GM12878 (cell line): Measurements from ENCODE around the gene TRIM37.

Experiments used
- CREM ChIP-seq: IDR thresholded peaks from 2 replicates; pipeline ENCODE4 v1.6.1; 2014; ENCODE audit warnings: antibody characterized with exemption, low read depth
- IRF5 ChIP-seq: fragments of 450-650 bp; IDR thresholded peaks from 2 replicates; pipeline ENCODE4 v1.6.1; 2017; ENCODE audit warnings: borderline replicate concordance
- JUND ChIP-seq: IDR thresholded peaks from 2 replicates; pipeline ENCODE4 v1.6.1; 2012; ENCODE audit warnings: low read depth, mild to moderate bottlenecking, low read length, improper control_type of control experiment, moderate library complexity
- MAX ChIP-seq: IDR thresholded peaks from 2 replicates; pipeline ENCODE4 v1.6.1; 2012; ENCODE audit warnings: low read depth, low read length, improper control_type of control experiment
- NFIC ChIP-seq: IDR thresholded peaks from 2 replicates; pipeline ENCODE4 v1.6.1; 2012; ENCODE audit warnings: low read depth, mild to moderate bottlenecking, inconsistent platforms, low read length, moderate library complexity
- POLR2A ChIP-seq: IDR thresholded peaks from 2 replicates; pipeline ENCODE4 v1.6.1; 2011; ENCODE audit warnings: low read depth, mild to moderate bottlenecking, low read length
- POLR2AphosphoS2 ChIP-seq: IDR thresholded peaks from 2 replicates; pipeline ENCODE4 v1.6.1; 2011; ENCODE audit warnings: low read depth, mild to moderate bottlenecking, low read length, improper control_type of control experiment, moderate library complexity
- RFX5 ChIP-seq: IDR thresholded peaks from 2 replicates; pipeline ENCODE4 v1.6.1; 2011; ENCODE audit warnings: low read depth, low read length, improper control_type of control experiment
- STAT3 ChIP-seq: IDR thresholded peaks from 2 replicates; pipeline ENCODE4 v1.6.1; 2011; ENCODE audit warnings: low read depth, low read length, improper control_type of control experiment
- TAF1 ChIP-seq: IDR thresholded peaks from 2 replicates; pipeline ENCODE4 v1.6.1; 2011; ENCODE audit warnings: mild to moderate bottlenecking, low read depth, low read length, borderline replicate concordance
- ZZZ3 ChIP-seq: IDR thresholded peaks from 2 replicates; pipeline ENCODE4 v1.6.1; 2011; ENCODE audit warnings: low read depth; ENCODE audit not compliant: control insufficient read depth, insufficient read length
- TF ChIP-seq, protein P1 (sequence below), 3 experiments: IDR thresholded peaks in 2 of 3; conservative IDR thresholded peaks in 1 of 3; 2 replicates each; pipeline ENCODE4 v1.5.1; 2011; ENCODE audit warnings: low read depth in 3 of 3, low read length in 3 of 3, mild to moderate bottlenecking in 3 of 3, control low read depth in 2 of 3, moderate library complexity in 2 of 3, inconsistent platforms in 1 of 3, mixed read lengths in 1 of 3; ENCODE audit not compliant: control insufficient read depth in 2 of 3, insufficient read depth in 1 of 3; ENCODE audit errors: extremely low read depth in 1 of 3

DNA sequence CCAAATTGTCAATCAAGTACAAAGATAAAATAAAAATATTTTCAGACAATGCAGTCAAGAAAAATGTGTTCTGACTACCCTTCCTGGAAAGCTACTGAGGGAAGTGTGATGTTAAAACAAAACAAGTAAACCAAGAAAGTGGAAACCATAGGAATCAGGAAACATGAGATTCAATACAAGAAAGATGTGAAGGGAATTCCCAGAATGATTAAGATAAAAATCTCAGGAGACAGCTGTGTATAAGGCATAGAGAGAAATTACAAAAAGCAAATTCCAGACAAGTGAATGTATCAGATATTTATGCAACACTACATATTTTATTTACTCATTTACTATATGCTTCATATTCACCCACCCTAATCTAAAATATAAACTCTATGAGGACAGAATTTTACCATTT is 32.2 kb downstream of the TRIM37 start:
- no peak for TF ChIP-seq STAT3
- no peak for TF ChIP-seq JUND
- TF ChIP-seq NFIC: no peak
- TF ChIP-seq, protein P1, sequence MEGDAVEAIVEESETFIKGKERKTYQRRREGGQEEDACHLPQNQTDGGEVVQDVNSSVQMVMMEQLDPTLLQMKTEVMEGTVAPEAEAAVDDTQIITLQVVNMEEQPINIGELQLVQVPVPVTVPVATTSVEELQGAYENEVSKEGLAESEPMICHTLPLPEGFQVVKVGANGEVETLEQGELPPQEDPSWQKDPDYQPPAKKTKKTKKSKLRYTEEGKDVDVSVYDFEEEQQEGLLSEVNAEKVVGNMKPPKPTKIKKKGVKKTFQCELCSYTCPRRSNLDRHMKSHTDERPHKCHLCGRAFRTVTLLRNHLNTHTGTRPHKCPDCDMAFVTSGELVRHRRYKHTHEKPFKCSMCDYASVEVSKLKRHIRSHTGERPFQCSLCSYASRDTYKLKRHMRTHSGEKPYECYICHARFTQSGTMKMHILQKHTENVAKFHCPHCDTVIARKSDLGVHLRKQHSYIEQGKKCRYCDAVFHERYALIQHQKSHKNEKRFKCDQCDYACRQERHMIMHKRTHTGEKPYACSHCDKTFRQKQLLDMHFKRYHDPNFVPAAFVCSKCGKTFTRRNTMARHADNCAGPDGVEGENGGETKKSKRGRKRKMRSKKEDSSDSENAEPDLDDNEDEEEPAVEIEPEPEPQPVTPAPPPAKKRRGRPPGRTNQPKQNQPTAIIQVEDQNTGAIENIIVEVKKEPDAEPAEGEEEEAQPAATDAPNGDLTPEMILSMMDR (IDR thresholded peaks at IDR 0.05 in 2 of 3, conservative IDR thresholded peaks at IDR 0.05 in 1 of 3; ENCODE audit: control insufficient read depth in 2 of 3, extremely low read depth in 1 of 3, insufficient read depth in 1 of 3, low read depth in 3 of 3, low read length in 3 of 3): no peak
- TF ChIP-seq ZZZ3: no peak
- no peak for TF ChIP-seq CREM
- no peak for TF ChIP-seq IRF5
- TF ChIP-seq MAX: no peak
- TF ChIP-seq TAF1: no peak
- TF ChIP-seq POLR2A: no peak
- no peak for TF ChIP-seq POLR2AphosphoS2
- no peak for TF ChIP-seq RFX5
